HG03432 (cell line): Measurements from ENCODE around the gene SLC48A1.

Source experiments
- ATAC-seq: cut with Tn5 transposase; IDR thresholded peaks from one replicate; pipeline ENCODE4 v1.9.1; 2021; ENCODE audit warnings: mild to moderate bottlenecking, moderate library complexity; ENCODE audit not compliant: unreplicated experiment

Gene SLC48A1

GRCh38 chr12:47789712-47790489 is 16.9 kb downstream of the SLC48A1 start:
- no peak for ATAC-seq

GRCh38 chr12:47790676-47791350 is 17.8 kb downstream of the SLC48A1 start:
- no peak for ATAC-seq

GRCh38 chr12:47791351-47791746 is 18.3 kb downstream of the SLC48A1 start:
- ATAC-seq: no peak

GRCh38 chr12:47791874-47792273 is 18.8 kb downstream of the SLC48A1 start:
- ATAC-seq: no peak

- no peak for ATAC-seq
Observed at GRCh38 chr12:47793015-47793681, 20.1 kb downstream of the SLC48A1 start.

- no peak for ATAC-seq
Observed at GRCh38 chr12:47794679-47795078, 21.6 kb downstream of the SLC48A1 start.

- no peak for ATAC-seq
Observed at GRCh38 chr12:47795121-47795813, 22.2 kb downstream of the SLC48A1 start.

- ATAC-seq: no peak
Observed at GRCh38 chr12:47795814-47796411, 22.9 kb downstream of the SLC48A1 start.

- ATAC-seq: peak; percentile 54
Observed at GRCh38 chr12:47797441-47797840, 24.4 kb downstream of the SLC48A1 start.

- no peak for ATAC-seq
Observed at GRCh38 chr12:47798382-47798948, 25.4 kb downstream of the SLC48A1 start.

- no peak for ATAC-seq
Observed at GRCh38 chr12:47799357-47799955, 26.4 kb downstream of the SLC48A1 start.

GRCh38 chr12:47800582-47800981 is 27.5 kb downstream of the SLC48A1 start:
- no peak for ATAC-seq

GRCh38 chr12:47801170-47801903 is 28.3 kb downstream of the SLC48A1 start:
- ATAC-seq: no peak

- ATAC-seq: no peak
Observed at GRCh38 chr12:47801904-47802246, 28.8 kb downstream of the SLC48A1 start.

GRCh38 chr12:47802312-47802711 is 29.3 kb downstream of the SLC48A1 start:
- ATAC-seq: no peak

- no peak for ATAC-seq
Observed at GRCh38 chr12:47803191-47803875, 30.3 kb downstream of the SLC48A1 start.

GRCh38 chr12:47804171-47804570 is 31.1 kb downstream of the SLC48A1 start:
- no peak for ATAC-seq

- ATAC-seq: no peak
Observed at GRCh38 chr12:47805417-47805816, 32.4 kb downstream of the SLC48A1 start.

- ATAC-seq: no peak
Observed at GRCh38 chr12:47807338-47807737, 34.3 kb downstream of the SLC48A1 start.
